Measurements from ENCODE around the gene CEP72.

The CEP72 gene

GRCh38 chr5:612498-613424 lies 621 bp downstream of the CEP72 start:
- DNase-seq: peak; percentile 39
- no peaks in the 10 kb centered on the region for H3K27me3 ChIP-seq
- H3K4me1 ChIP-seq: no peaks in the 10 kb centered on the region; the same call in 1 of the 2 replicates
- H3K9me3 ChIP-seq: 0 out of 2 replicates have a peak, but pooled peaks cover 3% of the 10 kb centered on the region
- peaks cover 5% of the 10 kb centered on the region for H3K36me3 ChIP-seq
- no peak for TF ChIP-seq CTCF (IDR thresholded peaks at IDR 0.05; ENCODE audit: low read depth, low read length)
- H3K4me3 ChIP-seq (ENCODE audit: low read depth, low read length): peak overlapping the region; percentile 80

- DNase-seq: peak; percentile 7
- H3K4me1 ChIP-seq: no peaks in the 10 kb centered on the region; the same call in 1 of the 2 replicates
- 0 out of 2 replicates have a peak, but pooled peaks cover 3% of the 10 kb centered on the region for H3K9me3 ChIP-seq
- peaks cover 32% of the 10 kb centered on the region for H3K36me3 ChIP-seq
- H3K4me3 ChIP-seq (ENCODE audit: low read depth, low read length): no peak overlapping the region
- TF ChIP-seq CTCF (IDR thresholded peaks at IDR 0.05; ENCODE audit: low read depth, low read length): no peak
- no peaks in the 10 kb centered on the region for H3K27me3 ChIP-seq
Observed at GRCh38 chr5:616484-617039, 4.4 kb downstream of the CEP72 start.

GRCh38 chr5:617896-618295 lies 5.8 kb downstream of the CEP72 start:
- no peaks in the 10 kb centered on the region for H3K4me1 ChIP-seq
- peaks cover 39% of the 10 kb centered on the region for H3K36me3 ChIP-seq
- TF ChIP-seq CTCF (IDR thresholded peaks at IDR 0.05; ENCODE audit: low read depth, low read length): no peak
- no peaks in the 10 kb centered on the region for H3K27me3 ChIP-seq
- DNase-seq: no peak
- H3K4me3 ChIP-seq (ENCODE audit: low read depth, low read length): no peak overlapping the region
- H3K9me3 ChIP-seq: 0 out of 2 replicates have a peak, but pooled peaks cover 2% of the 10 kb centered on the region

GRCh38 chr5:618450-618849 lies 6.3 kb downstream of the CEP72 start:
- no peak overlapping the region for H3K4me3 ChIP-seq (ENCODE audit: low read depth, low read length)
- no peaks in the 10 kb centered on the region for H3K4me1 ChIP-seq
- H3K27me3 ChIP-seq: no peaks in the 10 kb centered on the region
- no peaks in the 10 kb centered on the region for H3K9me3 ChIP-seq
- peaks cover 39% of the 10 kb centered on the region for H3K36me3 ChIP-seq
- no peak for DNase-seq
- no peak for TF ChIP-seq CTCF (IDR thresholded peaks at IDR 0.05; ENCODE audit: low read depth, low read length)

GRCh38 chr5:619444-619843 lies 7.3 kb downstream of the CEP72 start:
- Histone ChIP-seq H3K4me3 (ENCODE audit: low read depth, low read length) (no peak overlapping the region), H3K36me3 (peaks cover 40% of the 10 kb centered on the region), H3K9me3 (no peaks in the 10 kb centered on the region), H3K4me1 (no peaks in the 10 kb centered on the region), H3K27me3 (no peaks in the 10 kb centered on the region)
- no peak for TF ChIP-seq CTCF (IDR thresholded peaks at IDR 0.05; ENCODE audit: low read depth, low read length)
- DNase-seq: no peak

- peaks cover 44% of the 10 kb centered on the region for H3K36me3 ChIP-seq
- H3K4me3 ChIP-seq (ENCODE audit: low read depth, low read length): no peak overlapping the region
- H3K27me3 ChIP-seq: no peaks in the 10 kb centered on the region
- no peak for TF ChIP-seq CTCF (IDR thresholded peaks at IDR 0.05; ENCODE audit: low read depth, low read length)
- H3K9me3 ChIP-seq: no peaks in the 10 kb centered on the region
- no peaks in the 10 kb centered on the region for H3K4me1 ChIP-seq
- DNase-seq: no peak
Observed at GRCh38 chr5:620152-620551, 8.0 kb downstream of the CEP72 start.

All from BE2C (cell line).